Activated T-helper 9 cell treated with anti-CD3 and anti-CD28 coated beads, Interleukin-2, amount 50 U/mL, for 16 hours (primary cell): ENCODE measurements around the gene DHX34.
"Not testable (repeated sequence)": the region's sequence is repeated elsewhere in the genome, so short reads cannot be mapped to it uniquely, and the experiment has no call there.

Experiments used
- DNase-seq: peaks from one replicate; pipeline ENCODE4 v3.0.0-alpha.2; 2020; ENCODE audit warnings: low read depth

The DHX34 gene

GRCh38 chr19:47324502-47324901 lies 24.6 kb upstream of the DHX34 start:
- DNase-seq: no peak

DNA sequence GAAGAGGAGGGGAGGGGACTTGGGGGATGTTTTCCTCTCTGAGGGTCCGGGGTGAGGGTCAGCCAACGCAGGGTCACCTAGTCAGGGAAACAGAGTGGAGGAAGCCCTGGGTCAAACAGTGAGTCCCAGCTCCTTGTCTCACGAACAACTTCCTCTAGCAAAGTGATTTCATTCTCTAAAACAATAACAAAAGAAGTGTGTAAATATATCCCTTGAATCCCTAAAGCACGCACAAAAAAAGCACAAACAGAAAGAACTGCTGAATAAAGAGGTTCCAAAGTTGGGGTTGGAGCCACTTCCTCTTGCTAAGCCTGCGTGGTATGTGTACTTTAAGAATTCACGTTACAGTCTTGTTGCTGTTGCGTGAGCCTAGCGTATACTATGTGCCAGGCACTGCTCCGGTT lies 18.6 kb upstream of the DHX34 start:
- no peak for DNase-seq

GRCh38 chr19:47331490-47331889 lies 17.6 kb upstream of the DHX34 start:
- no peak for DNase-seq

DNA sequence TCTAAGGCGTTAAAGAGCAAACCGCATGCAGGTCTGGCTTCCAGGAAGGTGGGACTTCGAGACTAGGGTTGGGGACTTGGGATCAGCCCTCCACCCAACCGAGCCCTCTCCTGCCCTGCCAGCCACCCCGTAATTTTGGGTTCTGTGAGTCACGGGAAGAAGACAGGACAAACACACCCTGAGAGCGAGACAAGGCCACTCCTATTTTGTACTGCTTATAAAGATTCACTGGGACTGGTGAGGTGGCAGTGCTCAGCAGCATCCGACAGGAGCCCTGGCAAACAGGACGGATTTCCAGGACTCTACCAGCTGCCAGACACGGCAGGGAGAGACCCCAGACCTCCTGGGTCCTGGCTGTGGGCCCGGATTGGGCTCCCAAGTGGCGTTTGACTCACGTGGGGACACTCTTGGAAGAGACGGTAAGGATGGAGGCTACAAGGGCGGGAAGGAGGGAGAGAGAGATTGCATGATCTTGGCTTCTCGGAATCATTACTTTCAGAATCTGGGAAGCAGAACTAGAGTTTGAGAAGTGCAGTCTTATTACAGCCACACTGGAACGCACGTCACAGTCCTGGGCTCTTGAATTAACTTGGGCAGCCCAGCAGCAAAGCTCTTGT lies 17.1 kb upstream of the DHX34 start, which contains the start of gene C5AR2:
Gene C5AR2, plus strand, starts transcription at position 245 of the 617 bp plus-strand sequence. CDS start 8,625 bp downstream, outside the sequence.
- no peak for DNase-seq

DNA sequence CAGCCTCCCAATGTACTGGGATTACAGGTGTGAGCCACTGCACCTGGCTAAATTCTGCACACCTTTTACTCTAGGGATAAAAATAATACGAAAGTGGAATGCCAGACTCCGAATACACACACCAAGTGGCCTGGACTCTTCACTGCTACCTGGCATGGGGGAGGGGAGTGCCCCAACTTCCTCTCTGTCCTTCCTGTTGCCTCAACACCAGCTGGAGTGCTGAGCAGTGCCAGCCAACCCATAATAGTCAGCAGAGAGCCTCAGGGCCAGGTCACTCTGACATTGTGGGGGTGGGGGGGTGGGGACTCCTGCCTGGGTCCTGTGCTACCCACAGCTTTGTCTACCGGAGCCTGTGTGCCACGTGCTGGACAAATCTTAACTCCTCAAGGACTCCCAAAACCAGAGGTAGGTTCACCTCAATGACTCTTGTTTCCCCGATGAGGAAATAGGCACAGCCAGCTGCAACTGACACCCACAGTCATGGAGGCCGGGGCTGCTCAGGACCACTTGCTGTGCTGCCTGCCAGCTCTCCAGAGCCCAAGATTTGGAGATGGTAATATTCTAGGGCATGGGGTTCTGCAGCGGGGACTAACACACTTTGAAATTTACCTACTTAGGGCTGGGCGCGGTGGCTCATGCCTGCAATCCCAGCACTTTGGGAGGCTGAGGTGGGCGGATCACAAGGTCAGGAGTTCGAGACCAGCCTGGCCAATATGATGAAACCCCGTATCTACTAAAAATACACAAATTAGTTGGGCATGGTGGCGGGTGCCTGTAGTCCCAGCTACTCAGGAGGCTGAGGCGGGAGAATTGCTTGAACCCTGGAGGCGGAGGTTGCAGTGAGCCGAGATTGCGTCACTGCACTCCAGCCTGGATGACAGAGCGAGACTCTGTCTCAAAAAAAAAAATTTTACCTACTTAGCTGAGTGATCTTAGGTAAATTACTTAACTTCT lies 12.1 kb upstream of the DHX34 start:
- not testable (repeated sequence) for DNase-seq

DNA sequence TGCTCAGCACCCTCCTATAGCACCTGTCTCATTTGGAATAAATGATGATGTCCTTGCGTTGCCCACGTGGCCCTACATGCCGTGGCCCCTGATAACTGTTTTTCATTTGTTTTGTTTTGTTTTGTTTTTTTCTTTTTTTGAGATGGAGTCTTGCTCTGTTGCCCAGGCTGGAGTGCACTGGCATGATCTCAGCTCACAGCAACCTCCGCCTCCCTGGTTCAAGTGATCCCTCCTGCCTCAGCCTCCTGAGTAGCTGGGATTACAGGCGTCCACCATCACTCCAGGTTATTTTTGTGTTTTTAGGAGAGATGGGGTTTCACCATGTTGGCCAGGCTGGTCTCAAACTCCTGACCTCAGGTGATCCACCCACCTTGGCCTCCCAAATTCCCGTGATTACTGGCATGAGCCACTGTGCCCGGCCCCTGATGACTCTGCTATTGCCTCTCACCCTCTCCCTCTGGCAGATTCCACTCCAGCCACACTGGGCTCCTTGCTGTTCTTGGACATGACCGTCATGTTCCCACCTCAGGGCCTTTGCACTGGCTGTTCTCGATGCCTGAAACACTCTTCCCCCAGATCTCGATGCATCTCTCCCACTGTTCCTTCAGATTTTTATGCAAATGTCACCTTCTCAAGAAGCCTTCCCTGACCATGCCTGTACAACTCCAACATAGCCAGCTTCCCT lies 9.8 kb upstream of the DHX34 start:
- DNase-seq: no peak

DNA sequence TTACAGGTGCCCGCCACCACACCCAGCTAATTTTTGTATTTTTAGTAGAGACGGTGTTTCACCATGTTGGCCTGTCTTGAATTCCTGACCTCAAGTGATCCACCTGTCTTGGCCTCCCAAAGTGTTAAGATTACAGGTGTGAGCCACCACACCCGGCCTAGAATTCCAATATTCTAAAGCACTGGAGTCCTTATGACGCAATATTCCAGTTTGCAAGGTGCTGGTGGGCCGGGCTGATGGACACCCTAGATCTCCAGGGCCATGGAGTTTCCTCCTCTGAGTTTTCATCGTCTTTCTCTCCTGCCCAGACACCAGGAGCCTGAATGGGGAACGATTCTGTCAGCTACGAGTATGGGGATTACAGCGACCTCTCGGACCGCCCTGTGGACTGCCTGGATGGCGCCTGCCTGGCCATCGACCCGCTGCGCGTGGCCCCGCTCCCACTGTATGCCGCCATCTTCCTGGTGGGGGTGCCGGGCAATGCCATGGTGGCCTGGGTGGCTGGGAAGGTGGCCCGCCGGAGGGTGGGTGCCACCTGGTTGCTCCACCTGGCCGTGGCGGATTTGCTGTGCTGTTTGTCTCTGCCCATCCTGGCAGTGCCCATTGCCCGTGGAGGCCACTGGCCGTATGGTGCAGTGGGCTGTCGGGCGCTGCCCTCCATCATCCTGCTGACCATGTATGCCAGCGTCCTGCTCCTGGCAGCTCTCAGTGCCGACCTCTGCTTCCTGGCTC lies 8.5 kb upstream of the DHX34 start:
- no peak for DNase-seq

DNA sequence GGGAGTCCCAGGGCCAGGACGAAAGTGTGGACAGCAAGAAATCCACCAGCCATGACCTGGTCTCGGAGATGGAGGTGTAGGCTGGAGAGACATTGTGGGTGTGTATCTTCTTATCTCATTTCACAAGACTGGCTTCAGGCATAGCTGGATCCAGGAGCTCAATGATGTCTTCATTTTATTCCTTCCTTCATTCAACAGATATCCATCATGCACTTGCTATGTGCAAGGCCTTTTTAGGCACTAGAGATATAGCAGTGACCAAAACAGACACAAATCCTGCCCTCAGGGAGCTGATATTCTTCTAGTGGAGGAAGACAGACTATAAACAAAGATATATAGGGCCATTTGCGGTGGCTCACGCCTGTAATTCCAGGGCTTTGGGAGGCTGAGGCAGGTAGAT lies 7.4 kb upstream of the DHX34 start:
- no peak for DNase-seq

DNA sequence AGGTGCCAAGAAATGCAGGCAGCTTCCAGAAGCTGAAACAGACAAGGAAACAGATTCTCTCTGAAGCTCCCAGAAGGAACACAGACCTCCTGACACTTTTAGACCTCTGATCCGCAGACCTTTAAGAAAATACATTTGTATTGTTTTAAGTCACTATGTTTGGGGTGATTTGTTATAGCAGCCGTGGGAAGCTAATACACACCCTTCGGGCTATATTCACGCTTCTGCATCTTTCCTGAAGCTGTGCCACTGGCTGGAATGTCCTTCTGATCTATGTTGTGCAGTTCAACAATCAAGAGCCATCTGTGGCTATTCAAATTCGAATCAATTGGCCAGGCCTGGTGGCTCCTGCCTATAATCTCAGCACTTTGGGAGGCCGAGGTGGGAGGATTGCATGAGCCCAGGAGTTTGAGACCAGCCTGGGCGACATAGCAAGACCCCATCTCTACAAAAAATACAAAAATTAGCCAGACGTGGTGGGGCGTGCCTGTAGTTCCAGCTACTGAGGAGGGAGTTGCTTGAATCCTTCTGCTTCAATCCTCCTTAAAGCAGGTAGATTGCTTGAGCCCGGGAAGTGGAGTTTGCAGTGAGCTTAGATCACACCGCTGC lies 5.8 kb upstream of the DHX34 start:
- DNase-seq: no peak

DNA sequence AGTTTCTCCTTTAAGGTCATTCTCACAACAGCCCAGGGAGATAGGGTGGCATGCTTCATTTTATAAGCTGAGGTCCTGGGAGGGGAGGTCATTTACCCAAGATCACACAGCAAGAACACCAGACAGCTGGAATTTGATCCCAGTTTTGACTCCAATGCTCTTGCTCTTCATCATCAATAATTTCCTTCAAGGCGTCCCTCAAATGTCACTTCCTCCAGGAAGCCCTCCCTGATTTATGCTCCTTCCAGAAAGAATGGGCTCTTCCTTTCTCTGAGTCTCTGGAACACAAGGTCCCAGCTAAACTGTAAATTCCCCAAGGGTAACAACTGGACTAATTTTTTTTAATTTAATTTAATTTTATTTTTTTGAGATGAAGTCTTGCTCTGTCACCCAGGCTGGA lies 4.7 kb upstream of the DHX34 start:
- no peak for DNase-seq

DNA sequence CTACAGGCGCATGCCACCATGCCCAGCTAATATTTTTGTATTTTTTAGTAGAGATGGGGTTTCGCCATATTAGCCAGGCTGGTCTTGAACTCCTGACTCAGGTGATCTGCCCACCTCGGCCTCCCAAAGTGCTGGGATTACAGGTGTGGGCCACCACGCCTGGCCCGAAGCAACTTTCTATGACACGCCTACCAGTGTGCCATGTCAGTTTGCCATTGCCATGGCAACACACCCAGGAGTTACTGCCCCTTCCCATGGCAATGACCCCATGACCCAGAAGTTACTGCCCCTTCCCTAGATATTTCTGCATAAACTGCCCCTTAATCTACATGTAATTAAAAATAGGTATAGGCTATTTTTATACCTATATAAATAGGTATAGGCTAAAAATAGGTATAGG lies 3.1 kb upstream of the DHX34 start:
- DNase-seq: not testable (repeated sequence)

DNA sequence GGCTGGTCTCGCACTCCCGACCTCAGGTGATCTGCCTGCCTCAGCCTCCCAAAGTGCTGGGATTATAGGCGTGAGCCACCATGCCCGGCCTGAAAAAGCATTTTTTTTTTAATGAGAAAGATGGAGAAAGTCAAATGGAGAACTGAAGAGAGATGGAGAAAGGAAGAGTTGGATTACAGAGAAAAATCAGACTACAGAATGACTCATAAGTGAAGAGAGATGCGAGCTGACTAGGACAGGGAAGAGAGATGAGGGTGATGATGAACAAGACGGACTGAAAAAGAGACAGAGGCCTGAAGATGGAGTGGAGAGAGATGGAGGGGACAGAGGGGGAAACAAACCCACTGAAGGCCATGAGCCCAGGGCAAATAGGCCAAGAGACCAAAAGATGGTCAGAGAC lies 1.5 kb downstream of the DHX34 start:
- DNase-seq: no peak

DNA sequence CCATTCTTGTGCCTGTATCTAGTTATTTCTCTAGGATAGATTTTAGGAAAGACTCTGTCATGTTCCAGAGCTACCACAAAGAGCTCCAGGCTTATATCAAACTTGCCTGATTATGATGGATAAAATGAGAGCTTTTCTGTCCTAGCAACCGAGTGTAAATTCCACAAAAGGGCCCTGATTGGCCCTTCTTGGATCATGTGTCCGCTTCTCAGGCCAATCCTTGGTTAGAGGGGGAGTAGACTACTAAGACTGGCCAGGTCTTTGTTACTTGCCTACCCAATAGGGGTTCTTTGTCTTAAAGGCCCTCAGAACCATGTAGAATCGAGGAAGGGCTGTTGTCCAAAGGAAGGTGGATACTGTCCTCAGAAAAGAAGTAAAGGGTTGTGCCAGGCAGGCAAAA lies 2.4 kb downstream of the DHX34 start:
- DNase-seq: no peak

GRCh38 chr19:47352095-47352494 lies 3.0 kb downstream of the DHX34 start:
- DNase-seq: no peak

DNA sequence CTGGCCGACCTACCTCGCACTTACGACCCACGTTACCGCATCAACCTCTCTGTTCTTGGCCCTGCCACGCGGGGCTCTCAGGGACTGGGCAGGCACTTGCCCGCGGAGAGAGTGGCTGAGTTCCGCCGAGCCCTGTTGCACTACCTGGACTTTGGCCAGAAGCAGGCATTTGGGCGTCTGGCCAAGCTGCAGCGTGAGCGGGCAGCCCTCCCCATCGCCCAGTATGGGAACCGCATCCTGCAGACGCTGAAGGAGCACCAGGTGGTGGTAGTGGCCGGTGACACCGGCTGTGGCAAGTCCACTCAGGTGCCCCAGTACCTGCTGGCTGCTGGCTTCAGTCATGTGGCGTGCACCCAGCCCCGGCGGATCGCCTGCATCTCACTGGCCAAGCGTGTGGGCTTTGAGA lies 4.2 kb downstream of the DHX34 start:
- DNase-seq: no peak

GRCh38 chr19:47356900-47357299 lies 7.8 kb downstream of the DHX34 start:
- no peak for DNase-seq

- DNase-seq: no peak
Observed at GRCh38 chr19:47357788-47358680, 8.9 kb downstream of the DHX34 start.

DNA sequence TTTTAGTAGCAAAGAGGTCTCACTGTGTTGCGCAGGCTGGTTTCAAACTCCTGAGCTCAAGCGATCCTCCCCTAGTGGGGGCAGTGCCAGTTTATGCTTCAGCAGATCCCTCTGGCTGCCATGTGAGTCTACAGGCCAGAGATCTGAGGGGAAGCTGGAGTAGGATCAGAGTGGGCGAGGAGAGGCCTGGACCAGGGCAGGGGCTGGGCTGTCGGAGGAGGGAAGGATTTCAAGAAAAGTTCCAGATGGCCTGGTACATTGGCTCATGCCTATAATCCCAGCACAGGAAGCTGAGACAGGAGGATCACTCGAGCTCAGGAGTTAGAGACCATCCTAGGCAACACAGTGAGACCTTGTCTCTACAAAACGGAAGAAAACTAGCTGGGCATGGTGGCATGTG lies 9.8 kb downstream of the DHX34 start:
- DNase-seq: no peak

DNA sequence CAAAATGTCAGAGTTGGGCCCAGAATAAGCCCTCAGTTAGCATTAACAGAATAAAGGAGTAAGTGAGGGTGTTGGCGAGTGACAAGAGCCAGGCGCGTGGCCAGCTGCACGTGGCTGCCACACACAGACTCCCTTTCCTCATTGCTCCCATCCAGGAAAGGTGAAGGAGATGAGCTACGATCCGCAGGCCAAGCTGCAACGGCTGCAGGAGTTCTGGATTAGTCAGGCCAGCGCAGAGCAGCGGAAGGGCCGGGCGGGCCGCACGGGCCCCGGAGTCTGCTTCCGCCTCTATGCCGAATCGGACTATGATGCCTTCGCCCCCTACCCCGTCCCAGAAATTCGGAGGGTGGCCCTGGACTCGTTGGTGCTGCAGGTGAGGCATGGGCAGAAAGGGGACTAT lies 13.2 kb downstream of the DHX34 start:
- DNase-seq: no peak

- DNase-seq: no peak
Observed at GRCh38 chr19:47363758-47364531, 14.8 kb downstream of the DHX34 start.
